ENCODE data around the gene ZNF716.
A peak's percentile ranks its signal among the peaks of the same experiment; 100 is the strongest.

GRCh38 chr7:57425969-57426628 is 23.9 kb upstream of the ZNF716 start:
- TF ChIP-seq, protein P1, sequence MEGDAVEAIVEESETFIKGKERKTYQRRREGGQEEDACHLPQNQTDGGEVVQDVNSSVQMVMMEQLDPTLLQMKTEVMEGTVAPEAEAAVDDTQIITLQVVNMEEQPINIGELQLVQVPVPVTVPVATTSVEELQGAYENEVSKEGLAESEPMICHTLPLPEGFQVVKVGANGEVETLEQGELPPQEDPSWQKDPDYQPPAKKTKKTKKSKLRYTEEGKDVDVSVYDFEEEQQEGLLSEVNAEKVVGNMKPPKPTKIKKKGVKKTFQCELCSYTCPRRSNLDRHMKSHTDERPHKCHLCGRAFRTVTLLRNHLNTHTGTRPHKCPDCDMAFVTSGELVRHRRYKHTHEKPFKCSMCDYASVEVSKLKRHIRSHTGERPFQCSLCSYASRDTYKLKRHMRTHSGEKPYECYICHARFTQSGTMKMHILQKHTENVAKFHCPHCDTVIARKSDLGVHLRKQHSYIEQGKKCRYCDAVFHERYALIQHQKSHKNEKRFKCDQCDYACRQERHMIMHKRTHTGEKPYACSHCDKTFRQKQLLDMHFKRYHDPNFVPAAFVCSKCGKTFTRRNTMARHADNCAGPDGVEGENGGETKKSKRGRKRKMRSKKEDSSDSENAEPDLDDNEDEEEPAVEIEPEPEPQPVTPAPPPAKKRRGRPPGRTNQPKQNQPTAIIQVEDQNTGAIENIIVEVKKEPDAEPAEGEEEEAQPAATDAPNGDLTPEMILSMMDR (IDR thresholded peaks at IDR 0.05), result peak in 3 of 5 experiments; percentile 19 to 24 (median 24)
- TF ChIP-seq POLR2A (IDR thresholded peaks at IDR 0.05), result no peak
